PFSK-1 (cell line): ENCODE measurements around the gene POC5.

ENCODE experiments used
- POLR2AphosphoS5 ChIP-seq: IDR thresholded peaks from 2 replicates; pipeline ENCODE4 v1.6.1; 2012; ENCODE audit warnings: low read depth, mild to moderate bottlenecking, control low read depth, low read length, moderate library complexity
- REST ChIP-seq, 2 experiments: IDR thresholded peaks; 2 replicates each; pipeline versions ENCODE4 v1.6.1 to v1.8.0; 2011 to 2012; ENCODE audit warnings: low read depth in 2 of 2, low read length in 2 of 2, control low read depth in 1 of 2, inconsistent platforms in 1 of 2, mild to moderate bottlenecking in 1 of 2, moderate library complexity in 1 of 2; ENCODE audit not compliant: insufficient read depth in 1 of 2
- TAF1 ChIP-seq: IDR thresholded peaks from 2 replicates; pipeline ENCODE4 v1.6.1; 2012; ENCODE audit warnings: low read length, control low read depth, borderline replicate concordance; ENCODE audit not compliant: insufficient read depth

- TF ChIP-seq REST (IDR thresholded peaks at IDR 0.05; ENCODE audit: insufficient read depth in 1 of 2, low read depth in 2 of 2, low read length in 2 of 2) = no peak
- TF ChIP-seq POLR2AphosphoS5 = no peak
- no peak for TF ChIP-seq TAF1
Observed at GRCh38 chr5:75640826-75641225, 76.4 kb downstream of the POC5 start.
